Gastrocnemius medialis (tissue), 4 donors: ENCODE results near the gene DHRS12. TPM values are rescaled to one million over a fixed set of nuclear protein-coding genes. Genes with fewer than 3 reads are reported as not detected.

Experiments used
- ATAC-seq, 2 donors: fragments of 150-250 bp; one replicate each; pipeline ENCODE4 v1.9.1; 2016
- DNase-seq, 2 donors: peaks; one replicate each; pipeline ENCODE4 v3.0.0-alpha.2; 2019
- H3K27ac ChIP-seq, 4 donors: fragments of 200-600 bp; sonication (generic); 1 replicate in 1 of 4; 2 replicates in 3 of 4; pipeline ENCODE4 v1.5.1; 2016 to 2018; ENCODE audit warnings: mild to moderate bottlenecking in 2 of 4, moderate library complexity in 1 of 4
- H3K27me3 ChIP-seq, 3 donors: fragments of 200-600 bp; sonication (generic) in 2 of 3; 1 replicate in 1 of 3; 2 replicates in 2 of 3; pipeline versions ENCODE4 v1.5.1 to v1.6.0; 2016 to 2019; ENCODE audit warnings: mild to moderate bottlenecking in 1 of 3, moderate library complexity in 1 of 3
- H3K36me3 ChIP-seq, 2 donors: fragments of 200-600 bp; sonication (generic) in 1 of 2; one replicate each; pipeline ENCODE4 v1.5.1; 2017 to 2018
- H3K4me1 ChIP-seq, 2 donors: fragments of 200-600 bp; sonication (generic) in 1 of 2; one replicate each; pipeline ENCODE4 v1.5.1; 2016 to 2017; ENCODE audit warnings: mild to moderate bottlenecking in 2 of 2
- H3K4me3 ChIP-seq, 4 donors: fragments of 200-600 bp; sonication (generic) in 3 of 4; 1 replicate in 1 of 4; 2 replicates in 3 of 4; pipeline ENCODE4 v1.5.1; 2016 to 2019; ENCODE audit warnings: mild to moderate bottlenecking in 2 of 4
- H3K9me3 ChIP-seq, 3 donors: fragments of 200-600 bp; sonication (generic) in 2 of 3; 1 replicate in 1 of 3; 2 replicates in 2 of 3; pipeline ENCODE4 v1.5.1; 2016 to 2019
- CTCF ChIP-seq, 5 experiments: fragments of 450-650 bp in 3 of 5; fragments of 200-600 bp in 2 of 5; sonication (generic) in 2 of 5; IDR thresholded peaks in 4 of 5; conservative IDR thresholded peaks in 1 of 5; 1 replicate in 4 of 5; 2 replicates in 1 of 5; pipeline ENCODE4 v1.5.1; 2016 to 2019; ENCODE audit warnings: antibody characterized with exemption in 5 of 5, mild to moderate bottlenecking in 3 of 5, moderate library complexity in 3 of 5
- POLR2A ChIP-seq, 2 donors: fragments of 450-650 bp; IDR thresholded peaks; one replicate each; pipeline ENCODE4 v1.6.1; 2017; ENCODE audit warnings: antibody characterized with exemption in 2 of 2, mild to moderate bottlenecking in 2 of 2, moderate library complexity in 2 of 2
- in situ Hi-C, 4 donors: fragments of 200-750 bp; cut with MboI; loops; one replicate each; pipeline versions ENCODE4 v1.15.0 to v1.8.0; 2017; ENCODE audit warnings: low sequenced_read_pairs in 4 of 4
- intact Hi-C: fragments of 100-400 bp; cut with DNase I; formaldehyde crosslinking; loops from one replicate; pipeline ENCODE4 v1.15.1; 2023; ENCODE audit warnings: low total_unique reads
- total RNA-seq, 4 donors: library from RNA; depleted of rRNA; stranded (reverse); fragments of >200 nt; gene quantifications; one replicate each; pipeline versions ENCODE4 v1.1.0 to v1.2.3, GENCODE V29; 2016

Gene DHRS12
- total RNA-seq, 4 donors from 2014 or later: 1.8 to 6.0 (median 4.7) TPM

GRCh38 chr13:51840917-51841316 lies 37.0 kb upstream of the DHRS12 start:
- Histone ChIP-seq H3K4me1 (no peaks in the 10 kb centered on the region), H3K36me3 (no peaks in the 10 kb centered on the region), H3K9me3 (no peaks in the 10 kb centered on the region), H3K4me3 (no peak overlapping the region), H3K27ac (no peak overlapping the region), H3K27me3 (no peaks in the 10 kb centered on the region)
- in situ Hi-C loops: no loop called here
- DNase-seq: no peak
- intact Hi-C loops: no loop called here
- TF ChIP-seq CTCF (IDR thresholded peaks at IDR 0.05 in 4 of 5, conservative IDR thresholded peaks at IDR 0.05 in 1 of 5) (no peak), POLR2A (IDR thresholded peaks at IDR 0.05) (no peak)
- no peak for ATAC-seq

GRCh38 chr13:51839711-51840540 lies 36.0 kb upstream of the DHRS12 start:
- ATAC-seq (no peak), DNase-seq (no peak)
- H3K27me3 ChIP-seq: no peaks in the 10 kb centered on the region
- no peaks in the 10 kb centered on the region for H3K4me1 ChIP-seq
- H3K9me3 ChIP-seq: no peaks in the 10 kb centered on the region
- no peak overlapping the region for H3K27ac ChIP-seq
- in situ Hi-C loops: no loop called here
- intact Hi-C loops: no loop called here
- no peak overlapping the region for H3K4me3 ChIP-seq
- TF ChIP-seq CTCF (IDR thresholded peaks at IDR 0.05 in 4 of 5, conservative IDR thresholded peaks at IDR 0.05 in 1 of 5): no peak
- no peak for TF ChIP-seq POLR2A (IDR thresholded peaks at IDR 0.05)
- H3K36me3 ChIP-seq: no peaks in the 10 kb centered on the region

GRCh38 chr13:51838240-51838846 lies 34.4 kb upstream of the DHRS12 start:
- H3K27ac ChIP-seq: no peak overlapping the region
- no peaks in the 10 kb centered on the region for H3K4me1 ChIP-seq
- intact Hi-C loops (no loop called here), in situ Hi-C loops (no loop called here)
- DNase-seq (no peak), ATAC-seq (no peak)
- no peak overlapping the region for H3K4me3 ChIP-seq
- no peaks in the 10 kb centered on the region for H3K36me3 ChIP-seq
- H3K9me3 ChIP-seq: no peaks in the 10 kb centered on the region
- no peak for TF ChIP-seq CTCF (IDR thresholded peaks at IDR 0.05 in 4 of 5, conservative IDR thresholded peaks at IDR 0.05 in 1 of 5)
- TF ChIP-seq POLR2A (IDR thresholded peaks at IDR 0.05): no peak
- H3K27me3 ChIP-seq: no peaks in the 10 kb centered on the region

GRCh38 chr13:51837016-51837415 lies 33.1 kb upstream of the DHRS12 start:
- Histone ChIP-seq H3K4me1 (no peaks in the 10 kb centered on the region), H3K36me3 (no peaks in the 10 kb centered on the region), H3K27ac (no peak overlapping the region), H3K9me3 (no peaks in the 10 kb centered on the region), H3K27me3 (no peaks in the 10 kb centered on the region), H3K4me3 (no peak overlapping the region)
- in situ Hi-C loops: no loop called here
- no peak for DNase-seq
- ATAC-seq: no peak
- intact Hi-C loops: no loop called here
- TF ChIP-seq POLR2A (IDR thresholded peaks at IDR 0.05) (no peak), CTCF (IDR thresholded peaks at IDR 0.05 in 4 of 5, conservative IDR thresholded peaks at IDR 0.05 in 1 of 5) (no peak)
